Measurements from ENCODE around the gene OR9K2. TPM values are rescaled to one million over a fixed set of nuclear protein-coding genes. Genes with fewer than 3 reads are reported as not detected.
A peak's percentile ranks its signal among the peaks of the same experiment; 100 is the strongest.

Gene OR9K2, protein sequence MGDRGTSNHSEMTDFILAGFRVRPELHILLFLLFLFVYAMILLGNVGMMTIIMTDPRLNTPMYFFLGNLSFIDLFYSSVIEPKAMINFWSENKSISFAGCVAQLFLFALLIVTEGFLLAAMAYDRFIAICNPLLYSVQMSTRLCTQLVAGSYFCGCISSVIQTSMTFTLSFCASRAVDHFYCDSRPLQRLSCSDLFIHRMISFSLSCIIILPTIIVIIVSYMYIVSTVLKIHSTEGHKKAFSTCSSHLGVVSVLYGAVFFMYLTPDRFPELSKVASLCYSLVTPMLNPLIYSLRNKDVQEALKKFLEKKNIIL
- total RNA-seq (2021) (not detected in 3 replicates), Bru-seq, nascent RNA (percentile 4 among the genes with signal in this experiment)
- long read RNA-seq, experiment 1, result 0 reads
- long read RNA-seq, experiment 2, result 0 reads
- long read RNA-seq, experiment 3, result 0 reads

DNA sequence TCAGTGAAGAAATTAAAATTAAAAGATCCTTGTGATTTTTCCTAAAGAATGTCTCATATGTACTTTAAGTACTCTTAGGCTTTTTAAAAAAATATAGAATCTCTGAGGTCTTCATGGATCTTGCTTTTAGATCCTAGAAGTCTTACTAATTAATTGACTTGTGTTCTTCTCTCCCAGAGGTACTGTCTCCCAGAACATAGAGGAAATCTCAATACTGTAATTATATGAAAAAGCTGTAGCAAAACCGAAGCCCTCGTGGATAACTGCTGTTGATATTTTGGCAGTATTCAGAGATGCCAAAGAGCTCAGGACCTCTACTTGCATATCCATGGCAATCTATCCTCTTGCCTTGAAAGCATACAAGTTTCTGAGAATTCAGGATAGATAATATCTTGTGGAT lies at the start of gene OR9K2:
Gene OR9K2 (plus strand): TSS at position 301 of the 400 bp plus-strand sequence. CDS start 3,429 bp downstream, outside the sequence.
- no peaks in the 10 kb centered on the region for H3K4me1 Mint-ChIP-seq
- ATAC-seq, result no peak
- no peak within 1 kb of the TSS for H3K27ac Mint-ChIP-seq
- no peak for TF ChIP-seq NFYB (CRISPR knock-in tag; conservative IDR thresholded peaks at IDR 0.05; ENCODE audit: low read depth)
- no peak for TF ChIP-seq JAZF1 (CRISPR knock-in tag; IDR thresholded peaks at IDR 0.05)
- H3K27me3 Mint-ChIP-seq (ENCODE audit: low read depth), result no peaks in the 10 kb centered on the region; the same call in 1 of the 2 replicates
- DNase-seq (ENCODE audit: low spot score), result no peak
- ChIA-PET CTCF (no interaction called here), POLR2A (no interaction called here)
- H3K36me3 Mint-ChIP-seq, result no peaks in the 10 kb centered on the region; the same call in 1 of the 2 replicates
- peaks cover 21% of the 10 kb centered on the region for H3K9me3 Mint-ChIP-seq
- no peak within 1 kb of the TSS for H3K4me3 Mint-ChIP-seq

DNA sequence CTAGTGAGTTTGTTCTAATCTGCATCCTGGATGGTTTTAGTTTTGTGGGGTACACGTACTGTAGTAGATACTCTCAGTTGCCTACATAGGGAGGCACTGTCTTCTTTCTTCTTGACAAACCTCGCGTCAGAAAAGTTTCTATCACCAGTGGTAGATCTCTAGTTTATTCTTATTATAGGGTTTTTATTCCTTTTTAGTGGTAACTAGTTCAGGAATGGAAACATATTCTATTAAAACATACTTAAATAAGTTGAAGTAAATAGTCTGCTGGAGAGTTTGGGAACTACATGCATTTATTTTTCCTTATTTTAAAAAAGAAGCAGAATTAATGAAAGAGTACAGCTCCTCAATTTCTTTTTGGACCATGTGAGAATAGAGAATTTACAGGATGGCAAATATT lies 33.6 kb upstream of the OR9K2 start:
- TF ChIP-seq ETV6 (CRISPR knock-in tag; IDR thresholded peaks at IDR 0.05), result no peak
- TF ChIP-seq, protein P1, sequence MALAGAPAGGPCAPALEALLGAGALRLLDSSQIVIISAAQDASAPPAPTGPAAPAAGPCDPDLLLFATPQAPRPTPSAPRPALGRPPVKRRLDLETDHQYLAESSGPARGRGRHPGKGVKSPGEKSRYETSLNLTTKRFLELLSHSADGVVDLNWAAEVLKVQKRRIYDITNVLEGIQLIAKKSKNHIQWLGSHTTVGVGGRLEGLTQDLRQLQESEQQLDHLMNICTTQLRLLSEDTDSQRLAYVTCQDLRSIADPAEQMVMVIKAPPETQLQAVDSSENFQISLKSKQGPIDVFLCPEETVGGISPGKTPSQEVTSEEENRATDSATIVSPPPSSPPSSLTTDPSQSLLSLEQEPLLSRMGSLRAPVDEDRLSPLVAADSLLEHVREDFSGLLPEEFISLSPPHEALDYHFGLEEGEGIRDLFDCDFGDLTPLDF (CRISPR knock-in tag; IDR thresholded peaks at IDR 0.05), result no peak
- TF ChIP-seq ELF4 (CRISPR knock-in tag; IDR thresholded peaks at IDR 0.05; ENCODE audit: low read depth), result no peak
- TF ChIP-seq, protein P2, sequence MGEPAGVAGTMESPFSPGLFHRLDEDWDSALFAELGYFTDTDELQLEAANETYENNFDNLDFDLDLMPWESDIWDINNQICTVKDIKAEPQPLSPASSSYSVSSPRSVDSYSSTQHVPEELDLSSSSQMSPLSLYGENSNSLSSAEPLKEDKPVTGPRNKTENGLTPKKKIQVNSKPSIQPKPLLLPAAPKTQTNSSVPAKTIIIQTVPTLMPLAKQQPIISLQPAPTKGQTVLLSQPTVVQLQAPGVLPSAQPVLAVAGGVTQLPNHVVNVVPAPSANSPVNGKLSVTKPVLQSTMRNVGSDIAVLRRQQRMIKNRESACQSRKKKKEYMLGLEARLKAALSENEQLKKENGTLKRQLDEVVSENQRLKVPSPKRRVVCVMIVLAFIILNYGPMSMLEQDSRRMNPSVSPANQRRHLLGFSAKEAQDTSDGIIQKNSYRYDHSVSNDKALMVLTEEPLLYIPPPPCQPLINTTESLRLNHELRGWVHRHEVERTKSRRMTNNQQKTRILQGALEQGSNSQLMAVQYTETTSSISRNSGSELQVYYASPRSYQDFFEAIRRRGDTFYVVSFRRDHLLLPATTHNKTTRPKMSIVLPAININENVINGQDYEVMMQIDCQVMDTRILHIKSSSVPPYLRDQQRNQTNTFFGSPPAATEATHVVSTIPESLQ (CRISPR knock-in tag; IDR thresholded peaks at IDR 0.05), result no peak
- no peak for TF ChIP-seq ZNF138 (CRISPR knock-in tag; conservative IDR thresholded peaks at IDR 0.05)
- no peak for TF ChIP-seq GTF2I (CRISPR knock-in tag; conservative IDR thresholded peaks at IDR 0.05)
- TF ChIP-seq, protein P3, sequence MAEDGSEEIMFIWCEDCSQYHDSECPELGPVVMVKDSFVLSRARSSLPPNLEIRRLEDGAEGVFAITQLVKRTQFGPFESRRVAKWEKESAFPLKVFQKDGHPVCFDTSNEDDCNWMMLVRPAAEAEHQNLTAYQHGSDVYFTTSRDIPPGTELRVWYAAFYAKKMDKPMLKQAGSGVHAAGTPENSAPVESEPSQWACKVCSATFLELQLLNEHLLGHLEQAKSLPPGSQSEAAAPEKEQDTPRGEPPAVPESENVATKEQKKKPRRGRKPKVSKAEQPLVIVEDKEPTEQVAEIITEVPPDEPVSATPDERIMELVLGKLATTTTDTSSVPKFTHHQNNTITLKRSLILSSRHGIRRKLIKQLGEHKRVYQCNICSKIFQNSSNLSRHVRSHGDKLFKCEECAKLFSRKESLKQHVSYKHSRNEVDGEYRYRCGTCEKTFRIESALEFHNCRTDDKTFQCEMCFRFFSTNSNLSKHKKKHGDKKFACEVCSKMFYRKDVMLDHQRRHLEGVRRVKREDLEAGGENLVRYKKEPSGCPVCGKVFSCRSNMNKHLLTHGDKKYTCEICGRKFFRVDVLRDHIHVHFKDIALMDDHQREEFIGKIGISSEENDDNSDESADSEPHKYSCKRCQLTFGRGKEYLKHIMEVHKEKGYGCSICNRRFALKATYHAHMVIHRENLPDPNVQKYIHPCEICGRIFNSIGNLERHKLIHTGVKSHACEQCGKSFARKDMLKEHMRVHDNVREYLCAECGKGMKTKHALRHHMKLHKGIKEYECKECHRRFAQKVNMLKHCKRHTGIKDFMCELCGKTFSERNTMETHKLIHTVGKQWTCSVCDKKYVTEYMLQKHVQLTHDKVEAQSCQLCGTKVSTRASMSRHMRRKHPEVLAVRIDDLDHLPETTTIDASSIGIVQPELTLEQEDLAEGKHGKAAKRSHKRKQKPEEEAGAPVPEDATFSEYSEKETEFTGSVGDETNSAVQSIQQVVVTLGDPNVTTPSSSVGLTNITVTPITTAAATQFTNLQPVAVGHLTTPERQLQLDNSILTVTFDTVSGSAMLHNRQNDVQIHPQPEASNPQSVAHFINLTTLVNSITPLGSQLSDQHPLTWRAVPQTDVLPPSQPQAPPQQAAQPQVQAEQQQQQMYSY (CRISPR knock-in tag; IDR thresholded peaks at IDR 0.05), result no peak
- TF ChIP-seq RELA (CRISPR knock-in tag; IDR thresholded peaks at IDR 0.05; ENCODE audit: borderline replicate concordance), result no peak
- TF ChIP-seq, protein P4, sequence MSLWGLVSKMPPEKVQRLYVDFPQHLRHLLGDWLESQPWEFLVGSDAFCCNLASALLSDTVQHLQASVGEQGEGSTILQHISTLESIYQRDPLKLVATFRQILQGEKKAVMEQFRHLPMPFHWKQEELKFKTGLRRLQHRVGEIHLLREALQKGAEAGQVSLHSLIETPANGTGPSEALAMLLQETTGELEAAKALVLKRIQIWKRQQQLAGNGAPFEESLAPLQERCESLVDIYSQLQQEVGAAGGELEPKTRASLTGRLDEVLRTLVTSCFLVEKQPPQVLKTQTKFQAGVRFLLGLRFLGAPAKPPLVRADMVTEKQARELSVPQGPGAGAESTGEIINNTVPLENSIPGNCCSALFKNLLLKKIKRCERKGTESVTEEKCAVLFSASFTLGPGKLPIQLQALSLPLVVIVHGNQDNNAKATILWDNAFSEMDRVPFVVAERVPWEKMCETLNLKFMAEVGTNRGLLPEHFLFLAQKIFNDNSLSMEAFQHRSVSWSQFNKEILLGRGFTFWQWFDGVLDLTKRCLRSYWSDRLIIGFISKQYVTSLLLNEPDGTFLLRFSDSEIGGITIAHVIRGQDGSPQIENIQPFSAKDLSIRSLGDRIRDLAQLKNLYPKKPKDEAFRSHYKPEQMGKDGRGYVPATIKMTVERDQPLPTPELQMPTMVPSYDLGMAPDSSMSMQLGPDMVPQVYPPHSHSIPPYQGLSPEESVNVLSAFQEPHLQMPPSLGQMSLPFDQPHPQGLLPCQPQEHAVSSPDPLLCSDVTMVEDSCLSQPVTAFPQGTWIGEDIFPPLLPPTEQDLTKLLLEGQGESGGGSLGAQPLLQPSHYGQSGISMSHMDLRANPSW (CRISPR knock-in tag; conservative IDR thresholded peaks at IDR 0.05; ENCODE audit: low read depth), result no peak
- TF ChIP-seq, protein P5, sequence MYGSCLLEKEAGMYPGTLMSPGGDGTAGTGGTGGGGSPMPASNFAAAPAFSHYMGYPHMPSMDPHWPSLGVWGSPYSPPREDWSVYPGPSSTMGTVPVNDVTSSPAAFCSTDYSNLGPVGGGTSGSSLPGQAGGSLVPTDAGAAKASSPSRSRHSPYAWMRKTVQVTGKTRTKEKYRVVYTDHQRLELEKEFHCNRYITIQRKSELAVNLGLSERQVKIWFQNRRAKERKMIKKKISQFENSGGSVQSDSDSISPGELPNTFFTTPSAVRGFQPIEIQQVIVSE (CRISPR knock-in tag; IDR thresholded peaks at IDR 0.05; ENCODE audit: borderline replicate concordance), result no peak
- peaks cover 6% of the 10 kb centered on the region for H3K4me1 Mint-ChIP-seq
- no peak for DNase-seq (ENCODE audit: low spot score)
- no peak overlapping the region for H3K27ac Mint-ChIP-seq
- H3K36me3 Mint-ChIP-seq, result no peaks in the 10 kb centered on the region; the same call in 1 of the 2 replicates
- ATAC-seq, result no peak
- no peak overlapping the region for H3K4me3 Mint-ChIP-seq
- H3K27me3 Mint-ChIP-seq (ENCODE audit: low read depth), result no peaks in the 10 kb centered on the region; the same call in 1 of the 2 replicates
- CTCF ChIA-PET, result interaction anchor here (1.0 kb wide), 1 partner anchor 24 kb away, joined by 3 read pairs; no protein-coding TSS in a partner anchor
- no peaks in the 10 kb centered on the region; the same call in 1 of the 2 replicates for H3K9me3 Mint-ChIP-seq
- POLR2A ChIA-PET, result no interaction called here

Measured in WTC11 (cell line).